Posterior cingulate gyrus (tissue), 11 donors: ENCODE data around the gene DCTN2.

Experiments used
- DNase-seq, 10 donors: peaks; one replicate each; pipeline versions ENCODE4 v3.0.0 to v3.0.0-alpha.2; 2020 to 2021; ENCODE audit warnings: mixed read lengths in 3 of 10
- intact Hi-C: fragments of 100-400 bp; cut with DNase I; formaldehyde crosslinking; loops from one replicate; pipeline ENCODE4 v1.15.1; 2023

The DCTN2 gene

DNA sequence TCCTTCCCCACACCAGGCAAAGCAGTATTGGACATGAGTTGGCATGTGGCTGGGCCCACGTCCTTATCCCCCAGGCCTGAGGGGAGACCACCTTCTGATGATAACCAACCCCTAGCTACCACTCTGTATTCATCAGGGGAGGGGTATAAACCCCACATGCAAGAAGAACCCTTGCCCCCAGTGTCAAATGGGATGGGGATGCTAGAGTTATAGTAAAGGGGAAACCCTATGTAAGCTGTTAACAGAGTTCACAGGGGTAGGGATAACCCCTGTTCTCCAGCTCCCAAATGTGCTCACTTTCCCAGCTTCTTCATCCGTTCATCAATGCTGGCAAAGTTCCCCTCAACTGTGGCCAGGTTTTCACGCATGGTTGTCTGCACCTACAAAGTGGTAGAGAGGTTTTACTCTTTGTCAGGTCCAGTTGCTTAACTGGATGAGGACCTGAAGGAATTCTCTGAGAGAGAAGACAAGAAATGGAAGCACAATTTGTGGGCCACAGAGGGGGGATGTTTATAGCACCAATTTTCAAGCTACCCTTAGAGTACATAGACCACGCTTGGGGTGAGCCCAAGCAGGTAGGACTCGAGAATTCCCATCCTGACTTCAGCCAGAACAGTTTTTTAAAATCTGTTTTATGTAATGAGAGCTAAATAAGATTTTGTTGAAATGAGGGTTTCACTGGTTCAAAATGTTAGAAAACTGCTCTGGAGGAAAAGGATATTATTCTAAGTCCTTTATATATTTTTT, 16.4 kb downstream of the DCTN2 start:
- no peak for DNase-seq
- intact Hi-C loops: no loop called here

- DNase-seq: no peak
- intact Hi-C loops: no loop called here
Measured at GRCh38 chr12:57529831-57530230, 17.2 kb downstream of the DCTN2 start.

- intact Hi-C loops: no loop called here
- DNase-seq: no peak
Measured at GRCh38 chr12:57528831-57529555, 18.0 kb downstream of the DCTN2 start.

GRCh38 chr12:57528176-57528575, 18.8 kb downstream of the DCTN2 start:
- intact Hi-C loops: no loop called here
- no peak for DNase-seq

GRCh38 chr12:57527184-57527583, 19.8 kb downstream of the DCTN2 start:
- DNase-seq: no peak
- intact Hi-C loops: no loop called here

GRCh38 chr12:57526477-57527126, 20.4 kb downstream of the DCTN2 start:
- intact Hi-C loops: no loop called here
- DNase-seq: no peak

GRCh38 chr12:57525615-57526383, 21.2 kb downstream of the DCTN2 start:
- intact Hi-C loops: no loop called here
- no peak for DNase-seq

DNA sequence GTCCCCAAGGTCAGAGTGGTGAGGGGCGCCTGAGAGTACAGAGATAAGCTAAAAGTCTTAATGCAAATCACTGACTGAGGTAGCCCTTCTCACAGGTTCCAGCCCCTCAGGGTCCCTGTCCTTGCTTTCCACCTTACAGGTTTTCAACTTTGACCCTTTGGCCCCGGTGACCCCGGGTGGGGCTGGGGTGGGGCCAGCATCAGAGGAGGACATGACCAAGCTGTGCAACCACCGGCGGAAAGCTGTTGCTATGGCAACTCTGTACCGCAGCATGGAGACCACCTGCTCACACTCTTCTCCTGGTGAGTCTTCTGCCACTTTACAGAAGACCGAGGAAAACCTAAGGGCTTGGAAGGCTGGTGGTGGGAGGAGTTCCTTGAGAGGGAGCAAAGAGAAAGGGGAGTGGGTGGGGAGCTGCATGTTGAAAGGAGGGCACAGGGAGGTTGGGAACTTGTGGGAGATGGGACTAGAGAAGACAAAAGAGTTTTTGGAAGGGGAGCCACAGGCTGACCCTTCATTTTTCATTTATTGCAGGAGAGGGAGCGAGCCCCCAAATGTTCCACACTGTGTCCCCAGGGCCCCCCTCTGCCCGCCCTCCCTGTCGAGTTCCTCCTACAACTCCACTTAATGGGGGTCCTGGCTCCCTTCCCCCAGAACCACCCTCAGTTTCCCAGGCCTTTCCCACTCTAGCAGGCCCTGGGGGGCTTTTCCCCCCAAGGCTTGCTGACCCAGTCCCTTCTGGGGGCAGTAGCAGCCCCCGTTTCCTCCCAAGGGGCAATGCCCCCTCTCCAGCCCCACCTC, 22.0 kb downstream of the DCTN2 start:
- no peak for DNase-seq
- intact Hi-C loops: no loop called here

DNA sequence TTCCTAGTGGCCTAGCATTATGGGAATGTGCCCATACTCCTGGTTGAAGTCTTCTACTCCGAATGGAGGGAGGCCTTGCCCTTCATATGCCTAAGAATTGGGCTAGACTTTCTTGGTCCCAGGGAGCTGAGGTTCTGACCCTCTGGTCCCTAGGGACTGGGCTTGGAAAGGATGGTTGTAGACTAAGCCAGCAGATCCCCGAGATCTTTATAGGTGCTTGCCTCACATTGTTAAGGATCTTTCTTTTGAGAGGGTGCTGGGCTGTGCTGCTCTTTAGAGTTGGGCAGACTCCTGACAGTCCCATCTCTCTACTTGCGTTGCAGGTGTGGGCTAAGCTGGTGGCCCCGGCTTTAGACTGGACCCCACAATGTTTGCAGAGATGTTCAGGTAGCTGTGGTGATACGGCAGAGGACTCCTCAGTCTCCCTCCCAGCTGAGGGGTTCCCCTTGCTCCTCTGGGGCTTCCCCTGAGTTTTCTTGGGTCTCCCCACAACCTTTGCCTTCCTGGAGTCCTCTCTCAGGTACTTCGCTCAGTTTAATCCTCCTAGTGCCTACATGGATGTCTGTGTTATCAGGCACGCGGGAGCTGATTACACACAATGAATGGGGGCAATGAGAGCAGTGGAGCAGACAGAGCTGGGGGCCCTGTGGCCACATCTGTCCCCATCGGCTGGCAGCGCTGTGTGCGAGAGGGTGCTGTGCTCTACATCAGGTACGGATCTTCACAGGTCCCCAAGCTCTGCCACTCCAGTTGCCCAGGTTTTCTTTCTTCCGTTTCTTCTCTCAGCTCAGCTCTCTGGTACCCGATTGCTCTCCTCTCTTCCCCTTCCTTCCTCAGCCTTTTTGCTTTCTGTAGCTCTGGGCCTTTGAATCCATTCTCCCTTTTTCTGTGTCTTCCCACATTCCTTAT, 23.0 kb downstream of the DCTN2 start:
- no peak for DNase-seq
- intact Hi-C loops: loop anchor here (2.0 kb wide), 1 partner anchor 23 kb away; the partner anchor contains the start of gene DCTN2

GRCh38 chr12:57522887-57523705, 23.9 kb downstream of the DCTN2 start:
- intact Hi-C loops: loop anchor here (2.0 kb wide), 1 partner anchor 24 kb away; the partner anchor contains the start of gene DCTN2
- DNase-seq: peak in 5 of 10 donors; percentile 18 to 86 (median 33)

GRCh38 chr12:57522011-57522886, 24.7 kb downstream of the DCTN2 start, which contains the start of gene MBD6:
MBD6 (plus strand) TSS chr12:57522824; CDS start chr12:57524304, 1,480 bp downstream.
- peak; percentile 87 to 99 (median 91) for DNase-seq
- intact Hi-C loops: loop anchor here (2.0 kb wide), 1 partner anchor 25 kb away; the partner anchor contains the start of gene DCTN2

DNA sequence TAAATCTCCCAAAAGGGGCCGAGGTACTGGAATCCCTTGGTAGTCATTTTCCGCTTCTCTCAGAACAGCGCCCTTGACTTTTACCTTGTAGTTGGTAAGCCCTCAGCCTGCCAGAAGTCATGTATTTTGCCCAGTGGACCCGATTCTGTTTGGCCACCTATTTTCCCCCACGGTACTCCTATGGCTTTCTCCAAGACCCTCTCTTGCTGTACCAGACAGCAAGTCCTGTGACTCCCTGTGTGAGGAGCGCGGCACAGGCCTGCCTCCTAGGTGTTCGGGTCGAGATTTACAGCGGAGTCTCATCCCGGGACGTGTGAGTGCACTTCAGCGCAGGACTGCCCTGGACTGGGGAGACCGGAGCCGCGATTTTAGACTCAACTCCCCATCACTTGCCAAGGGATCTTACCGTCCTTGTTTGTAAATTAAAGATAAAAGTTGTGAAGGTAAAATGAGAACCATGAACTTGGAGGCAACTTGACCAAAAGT, 25.4 kb downstream of the DCTN2 start:
- intact Hi-C loops: loop anchor here (2.0 kb wide), 1 partner anchor 25 kb away; the partner anchor contains the start of gene DCTN2
- DNase-seq: peak in 7 of 10 donors; percentile 23 to 89 (median 49)

DNA sequence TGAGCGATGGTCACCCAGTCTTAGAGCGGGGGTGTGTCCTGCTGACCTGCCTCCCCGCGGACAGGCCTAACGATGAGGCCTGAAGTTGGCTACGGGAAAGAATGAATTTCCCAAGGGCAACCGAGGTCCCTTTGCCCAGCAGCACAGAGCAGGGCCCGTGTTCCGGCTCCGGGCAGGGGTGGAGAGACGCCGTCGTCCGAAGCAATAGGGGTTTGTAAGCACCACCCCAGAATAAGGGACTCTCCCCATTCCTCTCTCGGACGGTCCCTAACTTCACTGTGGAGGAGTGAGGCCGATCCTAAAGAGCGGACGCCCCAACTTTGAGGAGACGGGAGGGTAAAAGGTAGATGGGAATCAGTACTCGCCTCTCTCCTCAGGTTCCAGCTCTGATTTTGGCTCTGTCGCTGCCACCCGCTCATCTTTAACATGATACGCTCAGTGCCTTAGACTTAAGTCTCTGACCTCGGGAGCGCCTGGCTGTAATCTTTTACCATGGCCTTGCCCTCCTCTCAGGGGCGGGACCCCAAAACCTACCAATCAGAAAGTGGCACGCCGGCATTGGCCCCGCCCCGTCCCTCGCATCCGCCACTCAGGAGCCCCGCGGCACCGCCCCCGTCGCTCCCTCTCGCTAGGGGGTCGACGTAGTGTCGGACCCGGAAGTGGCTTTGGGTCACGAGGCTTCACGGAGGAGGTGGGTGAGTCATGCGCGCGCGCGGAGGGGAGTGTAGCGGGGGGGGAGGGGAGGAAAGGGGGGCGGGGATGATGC, 26.8 kb downstream of the DCTN2 start, which contains the start of gene DDIT3:
Gene DDIT3 (minus strand): TSS at position 462 of the 766 bp plus-strand sequence. CDS start 3,108 bp downstream, outside the sequence.
- intact Hi-C loops: no loop called here
- DNase-seq: peak; percentile 97 to 100 (median 99)

GRCh38 chr12:57519796-57520052, 27.3 kb downstream of the DCTN2 start:
- intact Hi-C loops: loop anchor here (2.0 kb wide), 1 partner anchor 31 kb away; the partner anchor contains the start of gene MARS1
- DNase-seq: peak in 2 of 10 donors; percentile 20 to 28
